Transverse colon (tissue), 4 donors: Measurements from ENCODE around the gene HSPB1. TPM values are rescaled to one million over a fixed set of nuclear protein-coding genes. Genes with fewer than 3 reads are reported as not detected.

ENCODE experiments used
- DNase-seq: peaks from one replicate; pipeline ENCODE4 v3.0.0-alpha.2; 2019
- H3K27ac ChIP-seq, 4 donors: fragments of 200-600 bp; sonication (generic); 2 replicates each; pipeline ENCODE4 v1.5.1; 2016 to 2018; ENCODE audit warnings: inconsistent platforms in 4 of 4
- H3K27me3 ChIP-seq: fragments of 200-600 bp; sonication (generic); 2 replicates; pipeline ENCODE4 v1.5.1; 2017; ENCODE audit warnings: inconsistent platforms
- H3K36me3 ChIP-seq, 4 donors: fragments of 200-600 bp; sonication (generic); 2 replicates each; pipeline ENCODE4 v1.5.1; 2017 to 2019; ENCODE audit warnings: inconsistent platforms in 4 of 4
- H3K4me1 ChIP-seq, 4 donors: fragments of 200-600 bp; sonication (generic); 2 replicates each; pipeline ENCODE4 v1.5.1; 2017 to 2020; ENCODE audit warnings: inconsistent platforms in 4 of 4
- H3K4me3 ChIP-seq, 4 donors: fragments of 200-600 bp; sonication (generic); 1 replicate in 1 of 4; 2 replicates in 3 of 4; pipeline versions ENCODE4 v1.5.1 to v1.6.1; 2017 to 2019; ENCODE audit warnings: inconsistent platforms in 4 of 4
- H3K9me3 ChIP-seq, 2 donors: fragments of 200-600 bp; sonication (generic); 2 replicates each; pipeline ENCODE4 v1.5.1; 2017 to 2019; ENCODE audit warnings: inconsistent platforms in 2 of 2
- CTCF ChIP-seq, 5 experiments: fragments of 200-600 bp in 3 of 5; fragments of 450-650 bp in 2 of 5; sonication (generic) in 3 of 5; IDR thresholded peaks; 1 replicate in 2 of 5; 2 replicates in 3 of 5; pipeline ENCODE4 v1.5.1; 2016 to 2017; ENCODE audit warnings: antibody characterized with exemption in 5 of 5, inconsistent platforms in 3 of 5, mild to moderate bottlenecking in 2 of 5, moderate library complexity in 1 of 5
- EP300 ChIP-seq: sonication (generic); formaldehyde crosslinking; IDR thresholded peaks from one replicate; pipeline ENCODE4 v1.6.1; 2017; ENCODE audit warnings: antibody characterized with exemption, low read depth
- POLR2A ChIP-seq: fragments of 450-650 bp; IDR thresholded peaks from one replicate; pipeline ENCODE4 v1.6.1; 2016; ENCODE audit warnings: antibody characterized with exemption, mild to moderate bottlenecking, moderate library complexity
- POLR2AphosphoS5 ChIP-seq, 3 donors: sonication (generic); formaldehyde crosslinking; IDR thresholded peaks; one replicate each; pipeline ENCODE4 v1.6.1; 2016; ENCODE audit warnings: antibody characterized with exemption in 3 of 3
- WGBS, 2 donors: methylation state at CpG; one replicate each; pipeline ENCODE4 v1.1.5; 2018; ENCODE audit warnings: low coverage in 1 of 2; 5-methylcytosine and 5-hydroxymethylcytosine counted together
- in situ Hi-C, 4 donors: fragments of 200-750 bp; cut with MboI; loops; one replicate each; pipeline versions ENCODE4 v1.15.0 to v1.15.1; 2017; ENCODE audit warnings: low sequenced_read_pairs in 3 of 4, low pct_ligation_motif_present in 1 of 4, low pct_unique_long_range_greater_than_20kb in 1 of 4
- intact Hi-C: fragments of 100-400 bp; cut with DNase I; formaldehyde crosslinking; loops from one replicate; pipeline ENCODE4 v1.15.1; 2023; ENCODE audit warnings: low total_unique reads
- total RNA-seq, 4 donors: library from RNA; depleted of rRNA; stranded (reverse); fragments of >200 nt; gene quantifications; one replicate each; pipeline ENCODE4 v1.1.0, GENCODE V29; 2016

Gene HSPB1
- total RNA-seq, 4 donors from 2014 or later = 387 to 1,086 (median 519) TPM

GRCh38 chr7:76338298-76339084, 36.0 kb downstream of the HSPB1 start:
- intact Hi-C loops (no loop called here), in situ Hi-C loops (no loop called here)
- Histone ChIP-seq H3K4me1 (peaks cover 5 to 49% (median 14%) of the 10 kb centered on the region in 4 donors), H3K27ac (no peak overlapping the region), H3K9me3 (no peaks in the 10 kb centered on the region), H3K27me3 (no peaks in the 10 kb centered on the region), H3K36me3 (no peaks in the 10 kb centered on the region), H3K4me3 (no peak overlapping the region)
- TF ChIP-seq CTCF (IDR thresholded peaks at IDR 0.05) (no peak), POLR2AphosphoS5 (IDR thresholded peaks at IDR 0.05) (no peak), EP300 (no peak), POLR2A (no peak)
- no peak for DNase-seq
- 73 to 81% methylated on average over 7 to 9 of the region's 9 CpGs for WGBS, 2 donors

- Histone ChIP-seq H3K27me3 (no peaks in the 10 kb centered on the region), H3K4me3 (no peak overlapping the region), H3K36me3 (no peaks in the 10 kb centered on the region), H3K9me3 (no peaks in the 10 kb centered on the region), H3K4me1 (peaks cover 0 to 35% (median 10%) of the 10 kb centered on the region in 4 donors), H3K27ac (no peak overlapping the region)
- in situ Hi-C loops (no loop called here), intact Hi-C loops (no loop called here)
- no peak for TF ChIP-seq EP300
- no peak for TF ChIP-seq CTCF (IDR thresholded peaks at IDR 0.05)
- no peak for TF ChIP-seq POLR2AphosphoS5 (IDR thresholded peaks at IDR 0.05)
- no peak for TF ChIP-seq POLR2A
- 90% methylated on average over 3 of the region's 3 CpGs; no CpG with 5 or more reads in 1 of the 2 donors for WGBS, 2 donors
- DNase-seq = no peak
Observed at GRCh38 chr7:76340617-76341131, 38.2 kb downstream of the HSPB1 start.

GRCh38 chr7:76342222-76342621, 39.7 kb downstream of the HSPB1 start:
- no peak for TF ChIP-seq EP300
- TF ChIP-seq POLR2AphosphoS5 (IDR thresholded peaks at IDR 0.05) = no peak
- TF ChIP-seq POLR2A = no peak
- TF ChIP-seq CTCF (IDR thresholded peaks at IDR 0.05) = no peak
- in situ Hi-C loops = no loop called here
- DNase-seq = no peak
- Histone ChIP-seq H3K27me3 (no peaks in the 10 kb centered on the region), H3K27ac (no peak overlapping the region), H3K9me3 (no peaks in the 10 kb centered on the region), H3K4me1 (peaks cover 0 to 50% (median 22%) of the 10 kb centered on the region in 4 donors), H3K4me3 (no peak overlapping the region), H3K36me3 (peaks cover 0 to 4% (median under 1%) of the 10 kb centered on the region in 4 donors)
- intact Hi-C loops = no loop called here
- WGBS, 2 donors = 95 to 100% methylated on average over 2 to 5 of the region's 5 CpGs

- no peak for DNase-seq
- no peak for TF ChIP-seq EP300
- no peak for TF ChIP-seq POLR2A
- no peak for TF ChIP-seq CTCF (IDR thresholded peaks at IDR 0.05)
- TF ChIP-seq POLR2AphosphoS5 (IDR thresholded peaks at IDR 0.05) = no peak
- peaks cover 0 to 55% (median 25%) of the 10 kb centered on the region in 4 donors for H3K4me1 ChIP-seq
- 86 to 93% methylated on average over 1 to 6 of the region's 6 CpGs for WGBS, 2 donors
- peaks cover 0 to 5% (median 2%) of the 10 kb centered on the region in 4 donors for H3K36me3 ChIP-seq
- intact Hi-C loops (no loop called here), in situ Hi-C loops (no loop called here)
- no peaks in the 10 kb centered on the region for H3K9me3 ChIP-seq
- no peaks in the 10 kb centered on the region for H3K27me3 ChIP-seq
- no peak overlapping the region for H3K27ac ChIP-seq
- no peak overlapping the region for H3K4me3 ChIP-seq
Observed at GRCh38 chr7:76343294-76343930, 40.9 kb downstream of the HSPB1 start.
